ENCODE data around the gene EYA2.

- no peak for TF ChIP-seq POLR2A (IDR thresholded peaks at IDR 0.05)
- TF ChIP-seq, protein P1, sequence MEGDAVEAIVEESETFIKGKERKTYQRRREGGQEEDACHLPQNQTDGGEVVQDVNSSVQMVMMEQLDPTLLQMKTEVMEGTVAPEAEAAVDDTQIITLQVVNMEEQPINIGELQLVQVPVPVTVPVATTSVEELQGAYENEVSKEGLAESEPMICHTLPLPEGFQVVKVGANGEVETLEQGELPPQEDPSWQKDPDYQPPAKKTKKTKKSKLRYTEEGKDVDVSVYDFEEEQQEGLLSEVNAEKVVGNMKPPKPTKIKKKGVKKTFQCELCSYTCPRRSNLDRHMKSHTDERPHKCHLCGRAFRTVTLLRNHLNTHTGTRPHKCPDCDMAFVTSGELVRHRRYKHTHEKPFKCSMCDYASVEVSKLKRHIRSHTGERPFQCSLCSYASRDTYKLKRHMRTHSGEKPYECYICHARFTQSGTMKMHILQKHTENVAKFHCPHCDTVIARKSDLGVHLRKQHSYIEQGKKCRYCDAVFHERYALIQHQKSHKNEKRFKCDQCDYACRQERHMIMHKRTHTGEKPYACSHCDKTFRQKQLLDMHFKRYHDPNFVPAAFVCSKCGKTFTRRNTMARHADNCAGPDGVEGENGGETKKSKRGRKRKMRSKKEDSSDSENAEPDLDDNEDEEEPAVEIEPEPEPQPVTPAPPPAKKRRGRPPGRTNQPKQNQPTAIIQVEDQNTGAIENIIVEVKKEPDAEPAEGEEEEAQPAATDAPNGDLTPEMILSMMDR (IDR thresholded peaks at IDR 0.05) = no peak
- TF ChIP-seq EP300 (IDR thresholded peaks at IDR 0.05) = no peak
Measured at GRCh38 chr20:46893051-46893450, 1.6 kb upstream of the EYA2 start.

Measured in gastroesophageal sphincter (tissue), 3 donors.